ENCODE data around the gene STIP1. TPM values are rescaled to one million over a fixed set of nuclear protein-coding genes. Genes with fewer than 3 reads are reported as not detected.

The STIP1 gene
- total RNA-seq, 1 experiment from 2014 or later: 338 TPM

GRCh38 chr11:64152841-64153691, 32.9 kb upstream of the STIP1 start:
- Histone ChIP-seq H3K18ac (ENCODE audit: insufficient read length, low read depth, low read length) (no peak overlapping the region), H4K5ac (ENCODE audit: insufficient read length, low read depth, low read length) (no peak overlapping the region), H2BK12ac (ENCODE audit: insufficient read length, low read depth, low read length) (no peak overlapping the region), H3K9ac (ENCODE audit: extremely low read depth, insufficient read length, low read length) (no peak overlapping the region), H3K4me1 (ENCODE audit: insufficient read depth, low read length) (peaks cover 2% of the 10 kb centered on the region), H3K9me3 (ENCODE audit: control insufficient read depth, low read depth, low read length) (no peaks in the 10 kb centered on the region), H2BK20ac (ENCODE audit: low read depth, low read length, poor library complexity, severe bottlenecking) (no peak overlapping the region), H3K79me2 (ENCODE audit: insufficient read depth, low read length) (no peaks in the 10 kb centered on the region), H3K14ac (ENCODE audit: insufficient read depth, low read length) (no peak overlapping the region), H3K56ac (ENCODE audit: insufficient read length, low read depth, low read length) (no peak overlapping the region), H4K8ac (replicated peaks; ENCODE audit: insufficient read length, low read depth, low read length) (no peak overlapping the region), H3K23ac (ENCODE audit: insufficient read length, low read depth, low read length) (no peak overlapping the region), H3K23me2 (ENCODE audit: insufficient read length, low read depth, low read length, poor library complexity, severe bottlenecking) (no peaks in the 10 kb centered on the region), H3K27me3 (ENCODE audit: insufficient read depth, low read length) (no peaks in the 10 kb centered on the region), H3T11ph (ENCODE audit: low read length) (no peak overlapping the region), H3K27ac (ENCODE audit: insufficient read length, low read depth, low read length) (no peak overlapping the region), H2BK5ac (ENCODE audit: insufficient read length, low read length) (no peak overlapping the region), H3K4ac (ENCODE audit: low read depth, low read length) (no peak overlapping the region), H2AFZ (ENCODE audit: low read length) (no peak overlapping the region), H4K20me1 (ENCODE audit: control insufficient read depth, insufficient read depth, insufficient read length) (no peaks in the 10 kb centered on the region), H3K4me2 (ENCODE audit: insufficient read depth, insufficient read length, low read length) (no peak overlapping the region), H3K79me1 (ENCODE audit: insufficient read depth, low read depth, low read length, poor library complexity, severe bottlenecking) (no peaks in the 10 kb centered on the region), H4K91ac (ENCODE audit: insufficient read length, low read depth, low read length) (no peak overlapping the region), H2BK120ac (ENCODE audit: low read depth, low read length, poor library complexity, severe bottlenecking) (no peak overlapping the region), H2BK15ac (ENCODE audit: low read depth, low read length) (no peak overlapping the region), H2AK5ac (ENCODE audit: insufficient read length, low read length) (no peak overlapping the region)
- peak; percentile 100 for TF ChIP-seq CTCF (conservative IDR thresholded peaks at IDR 0.05)
- H3K4me1 Mint-ChIP-seq: peaks cover 19 to 27% of the 10 kb centered on the region in 2 experiments
- peaks cover 2% of the 10 kb centered on the region; the same call in 1 of the 2 replicates for H3K27me3 Mint-ChIP-seq (ENCODE audit: low read depth)
- peak overlapping the region in 1 of 2 experiments; percentile 59; a peak in 2 of 5 replicates for H3K4me3 Mint-ChIP-seq
- no peaks in the 10 kb centered on the region for H3K9me3 Mint-ChIP-seq
- H3K36me3 Mint-ChIP-seq (ENCODE audit: insufficient read depth in 1 of 3, low read depth in 3 of 3): no peaks in the 10 kb centered on the region
- WGBS (ENCODE audit: extremely low coverage, insufficient read length, low lambda C conversion rate): no CpG with 5 or more reads among the region's 23 CpGs
- peak; percentile 74 for DNase-seq
- H3K27ac Mint-ChIP-seq: no peak overlapping the region; a peak in 2 of 7 replicates

Data from H9 (cell line).